VCaP (cell line): Measurements from ENCODE around the gene TESPA1.

Experiments
- H3K27ac ChIP-seq: fragments of 450-650 bp; 2 replicates; pipeline ENCODE4 v1.5.1; 2017
- TF ChIP-seq, protein P1 (sequence below): fragments of 450-650 bp; conservative IDR thresholded peaks from 2 replicates; pipeline ENCODE4 v1.5.1; 2017; ENCODE audit warnings: mild to moderate bottlenecking, moderate library complexity

Gene TESPA1, protein sequence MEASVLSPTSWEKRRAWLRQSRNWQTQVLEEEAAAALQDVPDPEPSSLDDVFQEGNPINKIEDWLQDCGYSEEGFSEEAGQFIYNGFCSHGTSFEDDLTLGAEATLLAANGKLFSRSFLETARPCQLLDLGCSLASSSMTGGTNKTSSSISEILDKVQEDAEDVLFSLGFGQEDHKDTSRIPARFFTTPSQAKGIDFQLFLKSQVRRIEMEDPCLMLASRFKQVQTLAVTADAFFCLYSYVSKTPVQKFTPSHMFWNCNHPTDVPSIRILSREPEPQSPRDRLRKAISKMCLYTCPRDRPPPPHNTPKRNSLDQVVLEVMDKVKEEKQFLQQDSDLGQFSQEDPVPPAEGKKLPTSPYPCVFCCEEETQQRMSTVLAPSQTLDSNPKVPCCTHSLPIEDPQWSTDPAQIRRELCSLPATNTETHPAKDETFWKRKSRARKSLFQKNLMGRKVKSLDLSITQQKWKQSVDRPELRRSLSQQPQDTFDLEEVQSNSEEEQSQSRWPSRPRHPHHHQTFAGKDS

DNA sequence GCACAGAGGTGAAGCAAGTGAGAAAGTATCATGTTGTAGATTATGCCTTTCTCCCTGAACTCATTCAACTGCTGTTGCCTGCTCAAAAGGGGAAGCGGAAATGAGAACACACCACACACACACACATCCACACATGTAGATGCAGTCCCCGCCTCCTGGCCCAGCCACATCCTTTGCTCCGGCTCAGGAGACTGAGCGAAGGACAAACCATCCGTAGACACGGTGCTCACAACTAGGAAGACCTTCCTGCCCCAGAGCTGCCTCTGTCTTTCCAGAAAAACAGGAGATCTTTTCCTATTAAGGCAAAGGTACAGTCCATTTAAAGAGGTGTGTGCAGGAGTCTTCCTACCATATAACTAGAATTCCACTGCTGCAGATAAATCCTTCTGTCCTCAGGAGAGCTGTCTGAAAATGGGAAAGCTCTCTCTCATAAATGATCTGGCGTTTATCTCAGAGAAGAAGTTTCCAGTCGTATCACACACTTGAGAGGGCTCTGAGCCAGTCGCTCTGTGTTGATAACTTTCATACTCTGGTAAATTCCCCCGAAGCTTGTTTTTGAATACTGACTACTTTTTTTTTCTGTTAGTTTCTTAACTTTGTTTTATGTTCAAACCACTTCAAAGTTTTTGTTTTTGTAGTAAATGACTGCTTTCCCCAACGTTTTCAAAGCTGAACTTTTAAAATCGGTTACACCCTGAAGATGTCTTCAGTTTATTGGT is at the start of gene TESPA1:
TESPA1 (minus strand) TSS at position 105 of the 719 bp plus-strand sequence. CDS start 10,200 bp downstream, outside the sequence.
- TF ChIP-seq, protein P1, sequence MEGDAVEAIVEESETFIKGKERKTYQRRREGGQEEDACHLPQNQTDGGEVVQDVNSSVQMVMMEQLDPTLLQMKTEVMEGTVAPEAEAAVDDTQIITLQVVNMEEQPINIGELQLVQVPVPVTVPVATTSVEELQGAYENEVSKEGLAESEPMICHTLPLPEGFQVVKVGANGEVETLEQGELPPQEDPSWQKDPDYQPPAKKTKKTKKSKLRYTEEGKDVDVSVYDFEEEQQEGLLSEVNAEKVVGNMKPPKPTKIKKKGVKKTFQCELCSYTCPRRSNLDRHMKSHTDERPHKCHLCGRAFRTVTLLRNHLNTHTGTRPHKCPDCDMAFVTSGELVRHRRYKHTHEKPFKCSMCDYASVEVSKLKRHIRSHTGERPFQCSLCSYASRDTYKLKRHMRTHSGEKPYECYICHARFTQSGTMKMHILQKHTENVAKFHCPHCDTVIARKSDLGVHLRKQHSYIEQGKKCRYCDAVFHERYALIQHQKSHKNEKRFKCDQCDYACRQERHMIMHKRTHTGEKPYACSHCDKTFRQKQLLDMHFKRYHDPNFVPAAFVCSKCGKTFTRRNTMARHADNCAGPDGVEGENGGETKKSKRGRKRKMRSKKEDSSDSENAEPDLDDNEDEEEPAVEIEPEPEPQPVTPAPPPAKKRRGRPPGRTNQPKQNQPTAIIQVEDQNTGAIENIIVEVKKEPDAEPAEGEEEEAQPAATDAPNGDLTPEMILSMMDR, result no peak
- H3K27ac ChIP-seq, result no peak within 1 kb of the TSS

DNA sequence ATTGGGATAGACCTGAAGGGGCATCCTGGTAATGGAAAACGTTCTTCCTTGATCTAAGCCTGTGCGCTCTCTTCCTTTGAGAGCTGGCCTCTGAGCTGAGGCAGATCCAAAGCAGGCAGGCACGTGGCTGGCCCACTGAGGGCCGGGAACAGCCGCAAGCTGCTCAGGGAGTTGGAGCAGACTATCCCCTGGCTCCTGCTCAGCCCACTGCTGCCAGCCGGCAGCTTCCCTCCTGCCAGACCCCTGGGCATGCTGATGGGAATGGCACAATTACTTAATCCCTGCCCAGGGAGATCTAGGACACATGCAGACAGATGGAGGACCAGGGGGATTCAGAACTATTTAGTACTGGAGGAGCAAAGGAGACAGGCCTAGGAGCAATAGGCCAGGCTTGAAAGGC is 49.7 kb upstream of the TESPA1 start:
- H3K27ac ChIP-seq, result no peak overlapping the region
- TF ChIP-seq, protein P1, result no peak

DNA sequence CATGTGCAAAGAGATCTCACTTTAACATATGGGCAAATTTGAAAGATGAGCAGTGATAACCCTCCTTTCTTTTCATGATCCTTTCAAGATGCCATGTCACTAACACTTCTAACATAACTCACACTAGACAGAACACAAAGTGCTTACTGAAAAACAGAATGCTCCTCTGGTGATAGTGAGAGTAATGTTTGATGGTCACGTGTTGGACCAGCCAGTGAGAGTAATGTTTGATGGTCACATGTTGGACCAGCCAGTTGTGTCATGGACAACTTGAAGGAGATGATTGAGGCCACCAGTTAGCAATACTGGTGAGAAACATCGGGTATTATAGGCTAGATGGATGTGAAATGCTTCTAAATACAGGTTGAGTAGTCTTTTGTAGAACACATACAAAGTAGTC is 40.9 kb upstream of the TESPA1 start:
- no peak overlapping the region for H3K27ac ChIP-seq
- TF ChIP-seq, protein P1, result no peak

DNA sequence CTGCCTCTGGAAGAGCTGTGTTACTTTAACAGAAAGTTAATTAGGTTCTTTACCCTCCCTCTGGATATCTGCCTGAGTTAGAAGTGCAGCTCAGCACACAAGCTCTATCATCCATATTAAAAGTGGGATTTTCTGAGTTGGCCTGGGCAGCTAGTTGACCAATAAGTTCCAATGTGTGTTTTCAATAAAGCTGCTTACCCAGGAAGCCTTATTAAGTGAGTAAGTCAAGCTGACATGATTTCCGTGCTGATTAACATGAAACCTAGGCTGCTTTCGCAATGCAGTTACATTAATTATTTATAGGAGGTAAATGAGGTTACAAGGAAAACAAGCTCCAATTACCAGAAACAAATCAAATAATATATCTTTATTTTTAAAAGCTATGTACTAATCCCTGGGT is 40.0 kb upstream of the TESPA1 start:
- TF ChIP-seq, protein P1, result no peak
- no peak overlapping the region for H3K27ac ChIP-seq

DNA sequence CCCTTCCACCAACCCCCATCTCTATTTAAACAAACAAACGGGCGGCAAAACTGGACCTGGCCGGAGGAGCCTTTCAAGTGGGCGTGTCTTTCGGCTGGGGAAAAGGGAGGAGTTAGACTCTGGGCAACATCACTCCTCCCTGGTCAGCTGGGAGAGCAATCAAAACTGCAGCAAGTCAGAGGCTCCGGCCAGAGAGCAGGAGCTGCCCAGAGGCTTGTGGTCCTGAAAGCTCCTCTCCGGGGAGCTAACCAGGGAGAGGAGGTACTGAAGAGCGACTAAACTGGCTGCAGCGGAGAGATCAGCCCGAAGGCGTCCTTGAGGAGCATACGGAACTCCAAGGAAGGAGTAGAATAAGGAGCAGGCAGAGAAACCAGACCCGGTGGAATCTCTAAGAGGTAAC is 35.2 kb upstream of the TESPA1 start, which contains the start of gene NEUROD4:
NEUROD4 (plus strand) TSS at position 191 of the 400 bp plus-strand sequence. CDS start 6,466 bp downstream, outside the sequence.
- TF ChIP-seq, protein P1, result no peak
- H3K27ac ChIP-seq, result no peak within 1 kb of the TSS

DNA sequence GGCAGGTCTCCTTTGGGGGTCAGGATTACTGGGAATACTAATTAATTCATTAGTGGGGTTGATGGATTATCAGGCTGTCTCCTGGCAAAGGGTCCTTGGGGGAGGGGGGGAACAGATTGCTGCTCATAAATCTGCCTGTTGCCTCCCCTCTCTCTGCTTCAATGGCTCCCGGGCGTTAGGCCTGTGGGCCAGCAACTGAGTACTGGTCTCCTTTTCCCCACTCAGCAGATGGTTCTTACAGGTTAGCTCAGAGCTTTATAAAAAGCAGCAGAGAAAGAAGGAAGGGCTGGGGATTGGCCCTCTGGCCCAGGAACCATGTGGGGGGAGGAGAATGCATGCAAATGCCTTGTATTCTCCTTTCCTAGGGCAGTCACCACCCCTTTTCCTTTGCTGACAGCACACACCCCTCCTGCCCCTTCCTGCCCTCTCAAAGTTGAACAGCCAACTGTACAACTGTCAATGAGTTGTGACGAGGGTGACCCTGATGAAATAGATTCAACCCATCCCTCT is 32.9 kb upstream of the TESPA1 start:
- H3K27ac ChIP-seq, result no peak overlapping the region
- TF ChIP-seq, protein P1, result no peak
